Mesothelial cell of epicardium (in vitro differentiated cells): ENCODE results near the gene ABI2. TPM values are rescaled to one million over a fixed set of nuclear protein-coding genes. Genes with fewer than 3 reads are reported as not detected.
A peak's percentile ranks its signal among the peaks of the same experiment; 100 is the strongest.

Experiments used
- DNase-seq, 2 experiments: peaks; one replicate each; pipeline ENCODE4 v3.0.0; 2021; ENCODE audit warnings: low spot score in 2 of 2; ENCODE audit not compliant: unreplicated experiment in 2 of 2
- H3K27ac Mint-ChIP-seq: 2 replicates; pipeline ENCODE4 v1.8.0; 2021; ENCODE audit warnings: mixed read lengths
- H3K27me3 Mint-ChIP-seq: 2 replicates; pipeline ENCODE4 v1.8.0; 2021; ENCODE audit warnings: low read depth, mixed read lengths
- H3K36me3 Mint-ChIP-seq: 2 replicates; pipeline ENCODE4 v1.8.0; 2021; ENCODE audit warnings: mixed read lengths
- H3K4me1 Mint-ChIP-seq: 2 replicates; pipeline ENCODE4 v1.8.0; 2021; ENCODE audit warnings: mixed read lengths
- H3K4me3 Mint-ChIP-seq: 2 replicates; pipeline ENCODE4 v1.8.0; 2021; ENCODE audit warnings: mild to moderate bottlenecking, moderate library complexity, mixed read lengths
- H3K9me3 Mint-ChIP-seq: 2 replicates; pipeline ENCODE4 v1.8.0; 2021; ENCODE audit warnings: mixed read lengths
- total RNA-seq: library from RNA; stranded (reverse); gene quantifications from 3 replicates; pipeline ENCODE4 v1.2.1, GENCODE V29; 2021
- TF ChIP-seq, protein P1 (sequence below): fragments of 200-600 bp; sonication (generic); IDR thresholded peaks from one replicate; pipeline ENCODE4 v1.5.0; 2021; ENCODE audit warnings: antibody characterized with exemption; ENCODE audit not compliant: unreplicated experiment

ABI2 gene
- total RNA-seq, 1 donor from 2014 or later, result 118 TPM

- Mint-ChIP-seq H3K9me3 (no peaks in the 10 kb centered on the region), H3K27ac (peak overlapping the region; percentile 17), H3K4me1 (peaks cover 12% of the 10 kb centered on the region), H3K36me3 (peaks cover 28% of the 10 kb centered on the region), H3K4me3 (no peak overlapping the region), H3K27me3 (no peaks in the 10 kb centered on the region)
- no peak for DNase-seq
- TF ChIP-seq, protein P1, sequence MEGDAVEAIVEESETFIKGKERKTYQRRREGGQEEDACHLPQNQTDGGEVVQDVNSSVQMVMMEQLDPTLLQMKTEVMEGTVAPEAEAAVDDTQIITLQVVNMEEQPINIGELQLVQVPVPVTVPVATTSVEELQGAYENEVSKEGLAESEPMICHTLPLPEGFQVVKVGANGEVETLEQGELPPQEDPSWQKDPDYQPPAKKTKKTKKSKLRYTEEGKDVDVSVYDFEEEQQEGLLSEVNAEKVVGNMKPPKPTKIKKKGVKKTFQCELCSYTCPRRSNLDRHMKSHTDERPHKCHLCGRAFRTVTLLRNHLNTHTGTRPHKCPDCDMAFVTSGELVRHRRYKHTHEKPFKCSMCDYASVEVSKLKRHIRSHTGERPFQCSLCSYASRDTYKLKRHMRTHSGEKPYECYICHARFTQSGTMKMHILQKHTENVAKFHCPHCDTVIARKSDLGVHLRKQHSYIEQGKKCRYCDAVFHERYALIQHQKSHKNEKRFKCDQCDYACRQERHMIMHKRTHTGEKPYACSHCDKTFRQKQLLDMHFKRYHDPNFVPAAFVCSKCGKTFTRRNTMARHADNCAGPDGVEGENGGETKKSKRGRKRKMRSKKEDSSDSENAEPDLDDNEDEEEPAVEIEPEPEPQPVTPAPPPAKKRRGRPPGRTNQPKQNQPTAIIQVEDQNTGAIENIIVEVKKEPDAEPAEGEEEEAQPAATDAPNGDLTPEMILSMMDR, result no peak
These were observed 18.4 kb downstream of the ABI2 start for GRCh38 chr2:203346612-203347011.

- DNase-seq, result no peak
- Mint-ChIP-seq H3K4me3 (no peak overlapping the region), H3K36me3 (peaks cover 28% of the 10 kb centered on the region), H3K4me1 (peaks cover 12% of the 10 kb centered on the region), H3K27me3 (no peaks in the 10 kb centered on the region), H3K27ac (no peak overlapping the region), H3K9me3 (no peaks in the 10 kb centered on the region)
- TF ChIP-seq, protein P1, result no peak
These were observed 19.2 kb downstream of the ABI2 start for GRCh38 chr2:203347375-203347774.

DNA sequence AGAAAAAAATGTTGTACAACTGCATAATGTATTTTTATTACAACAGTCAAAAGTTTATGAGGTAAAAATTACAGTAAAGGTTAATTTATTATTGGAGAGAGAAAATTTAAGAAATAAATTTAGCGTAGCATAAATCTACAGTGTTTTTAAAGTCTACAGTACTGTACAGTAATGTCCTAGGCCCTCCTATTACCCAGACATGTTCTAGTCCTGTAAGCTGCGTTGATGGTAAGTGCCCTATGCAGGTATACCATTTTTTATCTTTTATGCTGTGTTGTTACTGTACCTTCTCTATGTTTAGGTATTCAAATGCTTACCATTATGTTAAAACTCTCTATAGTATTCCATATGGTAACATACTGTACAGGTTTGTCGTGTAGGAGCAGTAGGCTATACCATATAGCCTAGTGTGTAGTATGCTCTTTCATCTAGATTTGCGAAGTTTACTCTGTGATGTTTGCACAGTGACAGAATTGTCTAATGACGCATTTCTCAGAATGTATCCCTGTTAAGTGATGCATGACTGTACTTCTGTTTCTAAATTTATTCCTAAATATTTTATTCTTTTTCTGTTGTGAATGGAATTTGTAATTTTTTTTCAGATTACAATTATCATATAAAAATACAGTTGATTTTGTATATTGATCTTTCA, 24.5 kb downstream of the ABI2 start:
- no peaks in the 10 kb centered on the region for H3K9me3 Mint-ChIP-seq

DNA sequence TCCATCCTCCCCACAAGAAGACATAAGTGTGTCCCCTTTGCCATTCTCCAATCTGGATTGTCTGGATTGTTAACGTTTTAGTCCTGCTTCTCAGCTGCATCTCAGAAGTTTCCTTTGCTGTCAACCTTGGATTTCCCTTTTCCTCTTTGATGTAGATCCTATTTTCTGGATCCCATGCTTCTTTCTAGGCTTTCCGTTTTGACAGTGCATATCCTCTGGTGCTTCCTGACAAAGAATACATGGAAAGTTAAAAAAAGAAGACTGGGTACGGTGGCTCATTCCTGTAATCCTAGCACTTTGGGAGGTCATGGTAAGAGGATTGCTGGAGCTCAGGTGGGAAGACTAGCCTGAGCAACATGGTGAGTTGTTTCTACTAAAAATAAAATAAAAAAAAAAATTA, 26.8 kb downstream of the ABI2 start:
- peaks cover 13% of the 10 kb centered on the region for H3K9me3 Mint-ChIP-seq
- TF ChIP-seq, protein P1, result no peak
- peaks cover 28% of the 10 kb centered on the region for H3K36me3 Mint-ChIP-seq
- no peaks in the 10 kb centered on the region for H3K4me1 Mint-ChIP-seq
- H3K27me3 Mint-ChIP-seq, result no peaks in the 10 kb centered on the region
- H3K27ac Mint-ChIP-seq, result no peak overlapping the region
- no peak overlapping the region for H3K4me3 Mint-ChIP-seq
- no peak for DNase-seq

More for the DNA sequence above, 24.5 kb downstream of the ABI2 start:
- TF ChIP-seq, protein P1, result no peak
- Mint-ChIP-seq H3K27ac (no peak overlapping the region), H3K4me3 (no peak overlapping the region), H3K36me3 (peaks cover 17% of the 10 kb centered on the region), H3K4me1 (no peaks in the 10 kb centered on the region), H3K27me3 (no peaks in the 10 kb centered on the region)
- DNase-seq, result no peak

DNA sequence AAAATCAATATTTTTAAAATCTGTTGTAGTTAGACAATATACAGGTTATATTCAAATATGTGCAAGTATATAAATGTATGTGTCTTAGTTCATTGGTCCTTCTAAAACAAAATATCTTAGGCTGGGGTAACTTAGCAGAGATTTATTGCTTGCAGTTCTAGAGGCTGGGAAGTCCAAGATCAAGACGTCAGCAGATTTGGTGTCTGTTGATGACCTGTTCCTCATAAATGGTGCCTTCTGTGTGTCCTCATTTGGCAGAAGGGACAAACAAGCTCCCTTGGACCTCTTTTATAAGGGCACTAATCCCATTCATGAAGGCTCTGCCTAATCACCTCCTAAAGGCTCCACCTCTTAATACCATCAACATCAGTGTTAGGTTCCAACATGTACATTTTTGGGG, 31.3 kb downstream of the ABI2 start:
- Mint-ChIP-seq H3K27me3 (no peaks in the 10 kb centered on the region), H3K9me3 (peaks cover 16% of the 10 kb centered on the region), H3K4me1 (peaks cover 14% of the 10 kb centered on the region), H3K36me3 (peaks cover 21% of the 10 kb centered on the region), H3K27ac (no peak overlapping the region), H3K4me3 (no peak overlapping the region)
- DNase-seq, result no peak
- TF ChIP-seq, protein P1, result no peak
